Measurements from ENCODE around the gene POLR1A. TPM values are rescaled to one million over a fixed set of nuclear protein-coding genes. Genes with fewer than 3 reads are reported as not detected.

The POLR1A gene
- total and polyA plus RNA-seq, 2 of the 13 experiments (the other 11 are each of a cell fraction or from before 2014, with no cell fraction given): 7.2 to 39.9 TPM

DNA sequence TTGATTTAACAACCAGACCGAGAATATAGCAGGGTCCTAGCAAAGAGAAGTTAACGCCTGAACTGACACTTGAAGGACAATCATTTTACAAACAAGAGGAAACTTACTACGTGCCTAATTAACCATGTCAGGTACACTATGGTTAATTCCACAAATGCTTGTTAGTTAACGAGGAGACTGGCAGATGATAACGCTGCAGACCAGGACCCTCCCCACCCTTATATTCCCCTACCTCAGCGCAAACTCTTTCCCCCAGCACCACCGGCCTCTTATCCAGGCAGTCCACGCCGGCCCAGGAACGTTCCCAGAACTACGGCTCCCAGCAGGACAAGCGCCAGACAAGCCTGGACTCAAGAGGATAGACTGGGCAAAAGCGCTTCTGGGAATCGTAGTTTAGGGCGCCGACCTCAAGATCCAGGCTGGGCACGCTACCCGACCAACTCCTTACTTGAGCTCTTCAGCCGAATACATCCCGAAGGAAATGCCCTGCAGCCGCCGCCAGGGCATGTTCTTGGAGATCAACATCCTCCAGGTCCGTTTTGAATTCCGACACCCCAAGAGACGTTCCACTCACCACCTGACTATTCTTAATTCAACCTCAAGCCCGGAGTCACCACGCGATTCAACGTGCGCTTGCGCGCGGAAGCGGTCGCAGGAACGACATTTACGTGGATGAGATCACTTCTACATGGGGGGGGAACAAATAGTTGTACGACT is at the start of gene POLR1A (continued):
- no peak for TF ChIP-seq FOXP1 (IDR thresholded peaks at IDR 0.05)
- TF ChIP-seq FOXP1 (CRISPR knock-in tag; IDR thresholded peaks at IDR 0.05): no peak
- TF ChIP-seq ZNF431 (CRISPR knock-in tag; IDR thresholded peaks at IDR 0.05; ENCODE audit: borderline replicate concordance, low read depth): no peak
- no peak for TF ChIP-seq EZH2 (conservative IDR thresholded peaks at IDR 0.05; ENCODE audit: low read depth, low read length)
- TF ChIP-seq KLF11 (CRISPR knock-in tag; IDR thresholded peaks at IDR 0.05): no peak
- TF ChIP-seq, protein P1, sequence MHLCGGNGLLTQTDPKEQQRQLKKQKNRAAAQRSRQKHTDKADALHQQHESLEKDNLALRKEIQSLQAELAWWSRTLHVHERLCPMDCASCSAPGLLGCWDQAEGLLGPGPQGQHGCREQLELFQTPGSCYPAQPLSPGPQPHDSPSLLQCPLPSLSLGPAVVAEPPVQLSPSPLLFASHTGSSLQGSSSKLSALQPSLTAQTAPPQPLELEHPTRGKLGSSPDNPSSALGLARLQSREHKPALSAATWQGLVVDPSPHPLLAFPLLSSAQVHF (CRISPR knock-in tag; IDR thresholded peaks at IDR 0.05): no peak
- no peak for TF ChIP-seq FOXO1 (CRISPR knock-in tag; IDR thresholded peaks at IDR 0.05)
- TF ChIP-seq MEF2D (CRISPR knock-in tag; IDR thresholded peaks at IDR 0.05): no peak; the same call in 1 of the 2 replicates
- no peak for TF ChIP-seq GABPA (IDR thresholded peaks at IDR 0.05; ENCODE audit: low read depth, low read length)
- peak; percentile 62 for TF ChIP-seq GABPA (CRISPR knock-in tag; IDR thresholded peaks at IDR 0.05; ENCODE audit: low read depth)
- no peak; the same call in 1 of the 2 replicates for TF ChIP-seq POLR2AphosphoS5 (IDR thresholded peaks at IDR 0.05; ENCODE audit: low read depth, low read length)
- no peak for TF ChIP-seq KLF16 (CRISPR knock-in tag; IDR thresholded peaks at IDR 0.05)
- TF ChIP-seq, protein P2, sequence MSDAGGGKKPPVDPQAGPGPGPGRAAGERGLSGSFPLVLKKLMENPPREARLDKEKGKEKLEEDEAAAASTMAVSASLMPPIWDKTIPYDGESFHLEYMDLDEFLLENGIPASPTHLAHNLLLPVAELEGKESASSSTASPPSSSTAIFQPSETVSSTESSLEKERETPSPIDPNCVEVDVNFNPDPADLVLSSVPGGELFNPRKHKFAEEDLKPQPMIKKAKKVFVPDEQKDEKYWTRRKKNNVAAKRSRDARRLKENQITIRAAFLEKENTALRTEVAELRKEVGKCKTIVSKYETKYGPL (CRISPR knock-in tag; IDR thresholded peaks at IDR 0.05): no peak
- TF ChIP-seq ZNF264 (CRISPR knock-in tag; IDR thresholded peaks at IDR 0.05): no peak
- no peak for TF ChIP-seq ZNF121 (CRISPR knock-in tag; IDR thresholded peaks at IDR 0.05)
- TF ChIP-seq, protein P3, sequence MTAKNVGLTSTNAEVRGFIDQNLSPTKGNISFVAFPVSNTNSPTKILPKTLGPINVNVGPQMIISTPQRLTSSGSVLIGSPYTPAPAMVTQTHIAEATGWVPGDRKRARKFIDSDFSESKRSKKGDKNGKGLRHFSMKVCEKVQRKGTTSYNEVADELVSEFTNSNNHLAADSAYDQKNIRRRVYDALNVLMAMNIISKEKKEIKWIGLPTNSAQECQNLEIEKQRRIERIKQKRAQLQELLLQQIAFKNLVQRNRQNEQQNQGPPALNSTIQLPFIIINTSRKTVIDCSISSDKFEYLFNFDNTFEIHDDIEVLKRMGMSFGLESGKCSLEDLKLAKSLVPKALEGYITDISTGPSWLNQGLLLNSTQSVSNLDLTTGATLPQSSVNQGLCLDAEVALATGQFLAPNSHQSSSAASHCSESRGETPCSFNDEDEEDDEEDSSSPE (CRISPR knock-in tag; IDR thresholded peaks at IDR 0.05): 0 out of 2 replicates have a peak, but pooled peaks have one; percentile 11
- no peak for TF ChIP-seq ZNF780A (CRISPR knock-in tag; IDR thresholded peaks at IDR 0.05)
- TF ChIP-seq, protein P4, sequence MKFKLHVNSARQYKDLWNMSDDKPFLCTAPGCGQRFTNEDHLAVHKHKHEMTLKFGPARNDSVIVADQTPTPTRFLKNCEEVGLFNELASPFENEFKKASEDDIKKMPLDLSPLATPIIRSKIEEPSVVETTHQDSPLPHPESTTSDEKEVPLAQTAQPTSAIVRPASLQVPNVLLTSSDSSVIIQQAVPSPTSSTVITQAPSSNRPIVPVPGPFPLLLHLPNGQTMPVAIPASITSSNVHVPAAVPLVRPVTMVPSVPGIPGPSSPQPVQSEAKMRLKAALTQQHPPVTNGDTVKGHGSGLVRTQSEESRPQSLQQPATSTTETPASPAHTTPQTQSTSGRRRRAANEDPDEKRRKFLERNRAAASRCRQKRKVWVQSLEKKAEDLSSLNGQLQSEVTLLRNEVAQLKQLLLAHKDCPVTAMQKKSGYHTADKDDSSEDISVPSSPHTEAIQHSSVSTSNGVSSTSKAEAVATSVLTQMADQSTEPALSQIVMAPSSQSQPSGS (CRISPR knock-in tag; IDR thresholded peaks at IDR 0.05): no peak
- no peak for TF ChIP-seq MLLT10 (CRISPR knock-in tag; IDR thresholded peaks at IDR 0.05)
- TF ChIP-seq SNAI1 (CRISPR knock-in tag; IDR thresholded peaks at IDR 0.05; ENCODE audit: borderline replicate concordance): no peak
- TF ChIP-seq KLF13 (CRISPR knock-in tag; IDR thresholded peaks at IDR 0.05): no peak
- no peak for TF ChIP-seq ARNT2 (CRISPR knock-in tag; IDR thresholded peaks at IDR 0.05; ENCODE audit: low read depth)
- no peak for TF ChIP-seq FOXJ3 (CRISPR knock-in tag; IDR thresholded peaks at IDR 0.05; ENCODE audit: borderline replicate concordance)
- no peak for TF ChIP-seq ONECUT2 (CRISPR knock-in tag; IDR thresholded peaks at IDR 0.05)
- no peak for TF ChIP-seq ZNF839 (CRISPR knock-in tag; IDR thresholded peaks at IDR 0.05; ENCODE audit: borderline replicate concordance)
- TF ChIP-seq ZC3H13 (CRISPR knock-in tag; IDR thresholded peaks at IDR 0.05): 0 out of 2 replicates have a peak, but pooled peaks have one; percentile 30
- no peak for TF ChIP-seq ZNF879 (CRISPR knock-in tag; IDR thresholded peaks at IDR 0.05)
- TF ChIP-seq, protein P5, sequence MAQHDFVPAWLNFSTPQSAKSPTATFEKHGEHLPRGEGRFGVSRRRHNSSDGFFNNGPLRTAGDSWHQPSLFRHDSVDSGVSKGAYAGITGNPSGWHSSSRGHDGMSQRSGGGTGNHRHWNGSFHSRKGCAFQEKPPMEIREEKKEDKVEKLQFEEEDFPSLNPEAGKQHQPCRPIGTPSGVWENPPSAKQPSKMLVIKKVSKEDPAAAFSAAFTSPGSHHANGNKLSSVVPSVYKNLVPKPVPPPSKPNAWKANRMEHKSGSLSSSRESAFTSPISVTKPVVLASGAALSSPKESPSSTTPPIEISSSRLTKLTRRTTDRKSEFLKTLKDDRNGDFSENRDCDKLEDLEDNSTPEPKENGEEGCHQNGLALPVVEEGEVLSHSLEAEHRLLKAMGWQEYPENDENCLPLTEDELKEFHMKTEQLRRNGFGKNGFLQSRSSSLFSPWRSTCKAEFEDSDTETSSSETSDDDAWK (CRISPR knock-in tag; IDR thresholded peaks at IDR 0.05): no peak
